GM12892 (cell line): ENCODE measurements around the gene ADAMTS8.

ENCODE experiments used
- POLR2A ChIP-seq: IDR thresholded peaks from 2 replicates; pipeline ENCODE4 v1.6.1; 2011; ENCODE audit warnings: low read depth, low read length, control low read depth
- TAF1 ChIP-seq: IDR thresholded peaks from 2 replicates; pipeline ENCODE4 v1.6.1; 2011; ENCODE audit warnings: low read depth, mild to moderate bottlenecking, control low read depth, low read length, borderline replicate concordance

- TF ChIP-seq TAF1 (no peak), POLR2A (no peak)
Observed at GRCh38 chr11:130431331-130431773, 2.9 kb upstream of the ADAMTS8 start.
